ENCODE data around the gene OR1D5.

DNA sequence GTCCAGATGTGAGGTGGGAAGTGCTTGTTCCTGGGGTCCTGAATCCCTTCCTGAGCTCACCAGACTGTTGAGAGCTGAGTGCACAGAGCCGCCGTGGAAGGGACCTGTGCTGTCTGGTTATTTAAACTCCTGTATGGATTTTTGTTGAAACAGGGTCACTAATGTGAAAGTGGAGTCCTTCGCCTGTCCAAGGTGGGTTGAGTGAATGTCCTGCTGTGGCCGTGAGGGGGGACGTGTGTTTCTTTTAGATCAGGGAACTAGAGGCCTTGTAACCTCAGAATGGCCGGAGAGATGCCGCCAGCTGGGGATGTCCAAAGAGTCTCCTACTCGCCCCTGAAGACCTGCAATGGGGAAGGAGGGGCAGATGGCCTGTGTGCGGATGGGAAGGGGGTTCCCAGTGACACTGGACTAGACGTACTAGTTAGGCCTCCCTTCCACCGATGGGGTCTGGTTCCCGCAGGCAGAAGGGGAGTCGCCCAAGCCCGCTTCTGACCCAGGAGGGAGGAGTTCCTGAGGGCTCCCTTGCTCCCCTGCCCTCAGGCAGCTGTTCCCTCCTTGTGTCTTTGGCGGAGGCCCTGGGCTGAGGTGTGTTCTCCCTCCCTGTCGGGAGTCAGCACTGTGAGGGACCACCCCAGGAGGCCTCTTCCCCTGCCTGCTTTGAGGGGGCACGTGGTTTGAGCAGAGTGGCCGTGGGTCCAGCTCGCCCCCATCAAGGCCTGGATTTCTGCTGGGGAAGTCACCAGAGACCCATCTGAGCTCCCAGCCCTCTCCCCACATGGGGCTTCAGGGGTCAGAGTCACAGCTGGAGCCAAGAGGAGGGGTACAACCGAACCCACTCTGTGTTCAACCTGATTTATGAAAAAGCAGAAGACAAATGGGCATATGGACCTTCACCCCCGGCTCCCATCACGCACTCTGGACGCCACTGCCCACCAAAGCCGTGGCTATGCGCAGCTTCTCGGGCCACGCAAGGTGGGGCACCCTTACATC lies 30.9 kb downstream of the OR1D5 start:
- TF ChIP-seq, protein P1, sequence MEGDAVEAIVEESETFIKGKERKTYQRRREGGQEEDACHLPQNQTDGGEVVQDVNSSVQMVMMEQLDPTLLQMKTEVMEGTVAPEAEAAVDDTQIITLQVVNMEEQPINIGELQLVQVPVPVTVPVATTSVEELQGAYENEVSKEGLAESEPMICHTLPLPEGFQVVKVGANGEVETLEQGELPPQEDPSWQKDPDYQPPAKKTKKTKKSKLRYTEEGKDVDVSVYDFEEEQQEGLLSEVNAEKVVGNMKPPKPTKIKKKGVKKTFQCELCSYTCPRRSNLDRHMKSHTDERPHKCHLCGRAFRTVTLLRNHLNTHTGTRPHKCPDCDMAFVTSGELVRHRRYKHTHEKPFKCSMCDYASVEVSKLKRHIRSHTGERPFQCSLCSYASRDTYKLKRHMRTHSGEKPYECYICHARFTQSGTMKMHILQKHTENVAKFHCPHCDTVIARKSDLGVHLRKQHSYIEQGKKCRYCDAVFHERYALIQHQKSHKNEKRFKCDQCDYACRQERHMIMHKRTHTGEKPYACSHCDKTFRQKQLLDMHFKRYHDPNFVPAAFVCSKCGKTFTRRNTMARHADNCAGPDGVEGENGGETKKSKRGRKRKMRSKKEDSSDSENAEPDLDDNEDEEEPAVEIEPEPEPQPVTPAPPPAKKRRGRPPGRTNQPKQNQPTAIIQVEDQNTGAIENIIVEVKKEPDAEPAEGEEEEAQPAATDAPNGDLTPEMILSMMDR (IDR thresholded peaks at IDR 0.05; ENCODE audit: poor library complexity) = no peak
- TF ChIP-seq EZH2 (IDR thresholded peaks at IDR 0.05; ENCODE audit: borderline replicate concordance) = no peak
- TF ChIP-seq EZH2phosphoT487 (IDR thresholded peaks at IDR 0.05; ENCODE audit: low read depth, severe bottlenecking, unreplicated experiment) = no peak
